H1 (cell line): ENCODE measurements around the gene KRTAP10-2. TPM values are rescaled to one million over a fixed set of nuclear protein-coding genes. Genes with fewer than 3 reads are reported as not detected.

ENCODE experiments used
- CTCF ChIA-PET: fragments of 300-600 bp; sonication (Branson Sonifier 250); formaldehyde crosslinking; loops from one replicate; lab custom pipeline; 2021; ENCODE audit not compliant: partially characterized antibody; lab: Charles Lee
- POLR2A ChIA-PET: fragments of 300-600 bp; sonication (Branson Sonifier 250); formaldehyde crosslinking; loops from one replicate; lab custom pipeline; 2021; ENCODE audit warnings: inconsistent platforms; ENCODE audit not compliant: partially characterized antibody; lab: Charles Lee
- DNase-seq, 2 experiments: peaks; one replicate each; pipeline versions ENCODE4 v3.0.0 to v3.0.0-alpha.2; 2010 to 2022; ENCODE audit warnings: low spot score in 2 of 2, low read depth in 1 of 2, mixed read lengths in 1 of 2
- FAIRE-seq: peaks from 2 replicates; lab custom pipeline; 2011; peaks lifted over from hg19 to GRCh38; lab: Jason Lieb, UNC
- H2AFZ ChIP-seq: 2 replicates; pipeline ENCODE4 v1.8.1; 2012; ENCODE audit warnings: low read length, inconsistent platforms
- H2AK5ac ChIP-seq: 2 replicates; pipeline ENCODE4 v1.6.1; 2013; ENCODE audit warnings: low read depth, low read length
- H2BK120ac ChIP-seq: replicated peaks from 2 replicates; pipeline ENCODE3; 2013; ENCODE audit warnings: low read depth, low read length, inconsistent platforms
- H2BK12ac ChIP-seq: 2 replicates; pipeline ENCODE4 v1.6.1; 2013; ENCODE audit warnings: low read depth, low read length
- H2BK15ac ChIP-seq: 2 replicates; pipeline ENCODE4 v1.6.1; 2013; ENCODE audit warnings: low read length
- H2BK20ac ChIP-seq: 2 replicates; pipeline ENCODE4 v1.6.1; 2013; ENCODE audit warnings: low read length
- H2BK5ac ChIP-seq: 2 replicates; pipeline ENCODE4 v1.6.1; 2013; ENCODE audit warnings: low read depth, low read length
- H3K14ac ChIP-seq: 2 replicates; pipeline ENCODE4 v1.6.1; 2013; ENCODE audit warnings: inconsistent platforms; ENCODE audit not compliant: insufficient read length
- H3K18ac ChIP-seq: 2 replicates; pipeline ENCODE4 v1.6.1; 2013; ENCODE audit warnings: low read length; ENCODE audit errors: extremely low read depth
- H3K23ac ChIP-seq: 2 replicates; pipeline ENCODE4 v1.6.1; 2013; ENCODE audit warnings: inconsistent platforms; ENCODE audit not compliant: insufficient read length
- H3K23me2 ChIP-seq: 2 replicates; pipeline ENCODE4 v1.6.1; 2013; ENCODE audit warnings: low read depth, low read length
- H3K27ac ChIP-seq: 2 replicates; pipeline ENCODE4 v1.6.1; 2011; ENCODE audit warnings: low read depth, low read length, inconsistent platforms
- H3K27me3 ChIP-seq, 4 experiments: replicated peaks in 1 of 4; 1 replicate in 1 of 4; 2 replicates in 3 of 4; pipeline versions ENCODE4 v1.6.1 to v1.8.1; 2011 to 2013; ENCODE audit warnings: low read length in 3 of 4, mild to moderate bottlenecking in 3 of 4, inconsistent platforms in 2 of 4, mixed read lengths in 2 of 4, moderate library complexity in 1 of 4; ENCODE audit not compliant: control insufficient read depth in 3 of 4, insufficient read depth in 3 of 4; ENCODE audit errors: extremely low read depth in 1 of 4
- H3K36me3 ChIP-seq, 4 experiments: 2 replicates each; pipeline versions ENCODE4 v1.6.1 to v1.8.1; 2011 to 2013; ENCODE audit warnings: mild to moderate bottlenecking in 4 of 4, low read length in 3 of 4, moderate library complexity in 2 of 4, control low read depth in 1 of 4, inconsistent platforms in 1 of 4; ENCODE audit not compliant: insufficient read depth in 4 of 4, control insufficient read depth in 2 of 4
- H3K4ac ChIP-seq: replicated peaks from 2 replicates; pipeline ENCODE3; 2013; ENCODE audit warnings: low read length, low read depth, mixed read lengths, inconsistent platforms; ENCODE audit not compliant: insufficient read length
- H3K4me1 ChIP-seq, 4 experiments: replicated peaks in 1 of 4; 1 replicate in 1 of 4; 2 replicates in 3 of 4; pipeline versions ENCODE4 v1.6.1 to v1.8.1; 2011 to 2013; ENCODE audit warnings: low read length in 3 of 4, inconsistent platforms in 2 of 4, mixed read lengths in 1 of 4; ENCODE audit not compliant: insufficient read depth in 4 of 4, control insufficient read depth in 3 of 4
- H3K4me2 ChIP-seq, 2 experiments: 2 replicates each; pipeline versions ENCODE4 v1.6.1 to v1.8.1; 2011 to 2013; ENCODE audit warnings: low read depth in 2 of 2, low read length in 2 of 2, control low read depth in 1 of 2, inconsistent platforms in 1 of 2, mild to moderate bottlenecking in 1 of 2; ENCODE audit not compliant: insufficient read depth in 1 of 2
- H3K4me3 ChIP-seq, 4 experiments: fragments of 200-600, 300-600 bp in 1 of 4; sonication (generic), shearing (Covaris generic), sonication (Bioruptor Twin) in 1 of 4; 2 replicates each; pipeline versions ENCODE4 v1.5.1 to v1.8.1; 2011 to 2016; ENCODE audit warnings: low read length in 4 of 4, low read depth in 3 of 4, control low read depth in 2 of 4, inconsistent platforms in 2 of 4, mild to moderate bottlenecking in 2 of 4, mixed read lengths in 1 of 4, moderate library complexity in 1 of 4; ENCODE audit not compliant: insufficient read depth in 2 of 4; ENCODE audit errors: extremely low read depth in 1 of 4
- H3K56ac ChIP-seq: replicated peaks from 2 replicates; pipeline ENCODE3; 2013; ENCODE audit warnings: low read depth, mild to moderate bottlenecking, mixed read lengths, low read length, inconsistent platforms; ENCODE audit not compliant: insufficient read length
- H3K79me1 ChIP-seq: 2 replicates; pipeline ENCODE4 v1.6.1; 2013; ENCODE audit warnings: low read depth, low read length, control low read depth
- H3K79me2 ChIP-seq, 2 experiments: 2 replicates each; pipeline versions ENCODE4 v1.6.1 to v1.8.1; 2012 to 2013; ENCODE audit warnings: low read length in 2 of 2, mild to moderate bottlenecking in 2 of 2, inconsistent platforms in 1 of 2; ENCODE audit not compliant: insufficient read depth in 2 of 2, control insufficient read depth in 1 of 2
- H3K9ac ChIP-seq, 4 experiments: replicated peaks in 1 of 4; 1 replicate in 1 of 4; 2 replicates in 3 of 4; pipeline versions ENCODE4 v1.6.1 to v1.8.1; 2011 to 2013; ENCODE audit warnings: low read depth in 3 of 4, low read length in 3 of 4, control low read depth in 2 of 4, mild to moderate bottlenecking in 2 of 4, moderate library complexity in 2 of 4, inconsistent platforms in 1 of 4; ENCODE audit errors: extremely low read depth in 1 of 4
- H3K9me3 ChIP-seq, 2 experiments: 2 replicates each; pipeline versions ENCODE4 v1.6.1 to v1.8.1; 2012 to 2013; ENCODE audit warnings: mild to moderate bottlenecking in 2 of 2, moderate library complexity in 2 of 2, control low read depth in 1 of 2, inconsistent platforms in 1 of 2, low read depth in 1 of 2, low read length in 1 of 2, mixed read lengths in 1 of 2; ENCODE audit not compliant: insufficient read depth in 2 of 2
- H4K20me1 ChIP-seq, 2 experiments: replicated peaks in 1 of 2; 2 replicates each; pipeline versions ENCODE3 to v1.8.1; 2011 to 2013; ENCODE audit warnings: inconsistent platforms in 2 of 2, low read length in 2 of 2, mild to moderate bottlenecking in 1 of 2; ENCODE audit not compliant: insufficient read depth in 2 of 2, control insufficient read depth in 1 of 2
- H4K5ac ChIP-seq: 2 replicates; pipeline ENCODE4 v1.6.1; 2013; ENCODE audit warnings: low read length, low read depth, mixed read lengths, inconsistent platforms; ENCODE audit not compliant: insufficient read length
- H4K8ac ChIP-seq: 2 replicates; pipeline ENCODE4 v1.8.0; 2013; ENCODE audit warnings: mild to moderate bottlenecking, moderate library complexity, low read length, inconsistent platforms; ENCODE audit not compliant: insufficient read depth; ENCODE audit errors: extremely low read depth
- H4K91ac ChIP-seq: replicated peaks from 2 replicates; pipeline ENCODE3; 2013; ENCODE audit warnings: low read length, mixed read lengths, inconsistent platforms; ENCODE audit not compliant: insufficient read length
- CBX8 ChIP-seq: fragments of 300-800, 300-1000 bp; sonication (generic); IDR thresholded peaks from 2 replicates; pipeline ENCODE4 v1.7.1; 2016; ENCODE audit warnings: low read depth, low read length, borderline replicate concordance
- EGR1 ChIP-seq: IDR thresholded peaks from 2 replicates; pipeline ENCODE4 v1.6.1; 2011; ENCODE audit warnings: low read depth, low read length, borderline replicate concordance
- EP300 ChIP-seq, 2 experiments: IDR thresholded peaks; 1 replicate in 1 of 2; 2 replicates in 1 of 2; pipeline ENCODE4 v1.6.1; 2011 to 2012; ENCODE audit warnings: low read depth in 2 of 2, low read length in 2 of 2, mild to moderate bottlenecking in 2 of 2, borderline replicate concordance in 1 of 2, inconsistent platforms in 1 of 2, moderate library complexity in 1 of 2
- HDAC2 ChIP-seq, 2 experiments: fragments of 300-600 bp in 1 of 2; sonication (generic) in 1 of 2; IDR thresholded peaks; 2 replicates each; pipeline ENCODE4 v1.6.1; 2011 to 2012; ENCODE audit warnings: low read depth in 2 of 2, low read length in 2 of 2, mild to moderate bottlenecking in 2 of 2, moderate library complexity in 2 of 2, borderline replicate concordance in 1 of 2, inconsistent platforms in 1 of 2
- JUN ChIP-seq: IDR thresholded peaks from 2 replicates; pipeline ENCODE4 v1.6.1; 2011; ENCODE audit warnings: low read depth, mild to moderate bottlenecking, improper control_type of control experiment, low read length
- WGBS, 2 experiments: shearing (Covaris generic) in 1 of 2; methylation state at CpG; one replicate each; pipeline versions ENCODE4 v1.1.6 to v1.1.7; 2013 to 2015; ENCODE audit warnings: low lambda C conversion rate in 2 of 2, mixed read lengths in 2 of 2, inconsistent platforms in 1 of 2, low coverage in 1 of 2, missing lambda C conversion rate in 1 of 2; ENCODE audit not compliant: insufficient replicate concordance in 2 of 2, insufficient coverage in 1 of 2, insufficient read length in 1 of 2; ENCODE audit errors: extremely low coverage in 1 of 2, missing lambda C conversion rate in 1 of 2; 5-methylcytosine and 5-hydroxymethylcytosine counted together
- polyA plus RNA-seq, 7 experiments: library from polyadenylated mRNA; depleted of rRNA in 3 of 7; stranded (reverse) in 5 of 7; unstranded in 2 of 7; fragments of >200 nt in 5 of 7; fragments of 200-250 nt in 2 of 7; gene quantifications; 1 replicate in 5 of 7; 2 replicates in 1 of 7; 4 replicates in 1 of 7; pipeline versions ENCODE4 v1.2.1 to v1.2.3, GENCODE V29; 2011 to 2013; ENCODE audit warnings: missing spikeins in 2 of 7, mixed read lengths in 2 of 7
- total RNA-seq: library from RNA; stranded (reverse); fragmentation: NEBNext Ultra II Directional; extraction: Animal tissue kit (Norgen Biotek cat#: 25700); gene quantifications from 2 replicates; pipeline ENCODE4 v1.2.1, GENCODE V29; 2021

The KRTAP10-2 gene
- total and polyA plus RNA-seq, 2 of the 8 experiments (the other 6 are each of a cell fraction or from before 2014, with no cell fraction given) = 0.11 TPM; not detected in 1

- Histone ChIP-seq H3K4me1 (peaks cover 0 to 3% (median 0%) of the 10 kb centered on the region in 4 experiments; a peak in 1 of 7 replicates), H3K79me1 (no peaks in the 10 kb centered on the region), H3K9me3 (no peaks in the 10 kb centered on the region), H4K8ac (no peak overlapping the region; the same call in 1 of the 2 replicates), H3K36me3 (no peaks in the 10 kb centered on the region), H2AK5ac (peak overlapping the region; percentile 48; the same call in 1 of the 2 replicates), H2BK12ac (0 out of 2 replicates have a peak overlapping the region, but pooled peaks have one; percentile 39), H3K4me3 (no peak overlapping the region), H3K27ac (no peak overlapping the region), H3K79me2 (no peaks in the 10 kb centered on the region), H3K14ac (no peak overlapping the region), H4K91ac (no peak overlapping the region), H2BK120ac (no peak overlapping the region), H3K23ac (no peak overlapping the region), H4K5ac (no peak overlapping the region), H2BK20ac (no peak overlapping the region), H3K56ac (no peak overlapping the region), H3K23me2 (peaks cover 4% of the 10 kb centered on the region; the same call in 1 of the 2 replicates), H3K18ac (no peak overlapping the region), H3K4ac (no peak overlapping the region), H2BK15ac (no peak overlapping the region), H3K27me3 (no peaks in the 10 kb centered on the region), H3K4me2 (no peak overlapping the region), H2BK5ac (0 out of 2 replicates have a peak overlapping the region, but pooled peaks have one; percentile 44), H4K20me1 (peaks cover 0 to 2% of the 10 kb centered on the region in 2 experiments), H3K9ac (no peak overlapping the region), H2AFZ (no peak overlapping the region)
- no peak for FAIRE-seq
- POLR2A ChIA-PET = interaction anchor here (0.8 to 1.0 kb wide), 2 partner anchors 10 to 15 kb away, joined by 3 read pairs; no protein-coding TSS in a partner anchor
- no peak for DNase-seq
- 88% methylated on average over 23 of the region's 23 CpGs; no CpG with 5 or more reads in 1 of the 2 experiments for WGBS, 2 experiments
- CTCF ChIA-PET = interaction anchor here (0.7 to 1.7 kb wide), 7 partner anchors 10 to 253 kb away, joined by 3 to 10 read pairs (median 4); no protein-coding TSS in a partner anchor
- TF ChIP-seq CBX8 = no peak
- TF ChIP-seq EGR1 = no peak
- no peak for TF ChIP-seq HDAC2 (IDR thresholded peaks at IDR 0.05; ENCODE audit: borderline replicate concordance in 1 of 2, low read depth in 2 of 2, low read length in 2 of 2)
- no peak for TF ChIP-seq EP300 (IDR thresholded peaks at IDR 0.05; ENCODE audit: borderline replicate concordance in 1 of 2, low read depth in 2 of 2, low read length in 2 of 2)
- no peak for TF ChIP-seq JUN
Measured at GRCh38 chr21:44530903-44531605, 20.3 kb downstream of the KRTAP10-2 start.
